NCI-H128 (cell line): ENCODE data around the gene LAGE3.
A peak's percentile ranks its signal among the peaks of the same experiment; 100 is the strongest.

ENCODE experiments used
- DNase-seq: peaks from one replicate; lab custom pipeline; 2025; ENCODE audit not compliant: unreplicated experiment; lab: John Stamatoyannopoulos, UW

LAGE3 gene

GRCh38 chrX:154458116-154458953, 20.7 kb downstream of the LAGE3 start, which contains the start of gene PLXNA3:
TSS of gene PLXNA3 (plus strand) at chrX:154458281. CDS start at chrX:154460184, 1,903 bp downstream.
- DNase-seq: no peak

- DNase-seq: peak; percentile 44
Measured at GRCh38 chrX:154457491-154458115, 21.5 kb downstream of the LAGE3 start.

GRCh38 chrX:154452823-154453222, 26.3 kb downstream of the LAGE3 start:
- no peak for DNase-seq

GRCh38 chrX:154450312-154450711, 28.8 kb downstream of the LAGE3 start:
- DNase-seq: no peak

GRCh38 chrX:154449618-154450017, 29.5 kb downstream of the LAGE3 start:
- DNase-seq: no peak

GRCh38 chrX:154448484-154448883, 30.6 kb downstream of the LAGE3 start:
- no peak for DNase-seq

- no peak for DNase-seq
Measured at GRCh38 chrX:154446430-154446829, 32.7 kb downstream of the LAGE3 start.

GRCh38 chrX:154445776-154446175, 33.3 kb downstream of the LAGE3 start:
- DNase-seq: no peak

GRCh38 chrX:154444755-154445246, 34.3 kb downstream of the LAGE3 start:
- no peak for DNase-seq

GRCh38 chrX:154443992-154444754, 34.9 kb downstream of the LAGE3 start, which contains the start of gene FAM50A:
TSS of gene FAM50A (plus strand) at chrX:154444141. CDS start at chrX:154444236, 95 bp downstream.
- DNase-seq: no peak

GRCh38 chrX:154443479-154443910, 35.6 kb downstream of the LAGE3 start:
- no peak for DNase-seq

- no peak for DNase-seq
Measured at GRCh38 chrX:154441984-154442707, 36.9 kb downstream of the LAGE3 start.

- no peak for DNase-seq
Measured at GRCh38 chrX:154441564-154441963, 37.5 kb downstream of the LAGE3 start.

- no peak for DNase-seq
Measured at GRCh38 chrX:154440623-154441357, 38.3 kb downstream of the LAGE3 start.

- DNase-seq: no peak
Measured at GRCh38 chrX:154439841-154440240, 39.2 kb downstream of the LAGE3 start.

- DNase-seq: no peak
Measured at GRCh38 chrX:154437971-154438893, 40.8 kb downstream of the LAGE3 start.

GRCh38 chrX:154436983-154437752, 41.9 kb downstream of the LAGE3 start, which contains the start of gene GDI1:
TSS of gene GDI1 (plus strand) at chrX:154437154. CDS start at chrX:154437255, 101 bp downstream.
- no peak for DNase-seq
